Measurements from ENCODE around the gene SMAD3.
"Not testable (repeated sequence)": the region's sequence is repeated elsewhere in the genome, so short reads cannot be mapped to it uniquely, and the experiment has no call there.

Gene SMAD3

GRCh38 chr15:67120009-67120838, 54.8 kb downstream of the SMAD3 start:
- H3K27ac ChIP-seq, result no peak overlapping the region
- no peak for TF ChIP-seq CTCF (conservative IDR thresholded peaks at IDR 0.05)
- TF ChIP-seq ZFX (IDR thresholded peaks at IDR 0.05), result no peak

DNA sequence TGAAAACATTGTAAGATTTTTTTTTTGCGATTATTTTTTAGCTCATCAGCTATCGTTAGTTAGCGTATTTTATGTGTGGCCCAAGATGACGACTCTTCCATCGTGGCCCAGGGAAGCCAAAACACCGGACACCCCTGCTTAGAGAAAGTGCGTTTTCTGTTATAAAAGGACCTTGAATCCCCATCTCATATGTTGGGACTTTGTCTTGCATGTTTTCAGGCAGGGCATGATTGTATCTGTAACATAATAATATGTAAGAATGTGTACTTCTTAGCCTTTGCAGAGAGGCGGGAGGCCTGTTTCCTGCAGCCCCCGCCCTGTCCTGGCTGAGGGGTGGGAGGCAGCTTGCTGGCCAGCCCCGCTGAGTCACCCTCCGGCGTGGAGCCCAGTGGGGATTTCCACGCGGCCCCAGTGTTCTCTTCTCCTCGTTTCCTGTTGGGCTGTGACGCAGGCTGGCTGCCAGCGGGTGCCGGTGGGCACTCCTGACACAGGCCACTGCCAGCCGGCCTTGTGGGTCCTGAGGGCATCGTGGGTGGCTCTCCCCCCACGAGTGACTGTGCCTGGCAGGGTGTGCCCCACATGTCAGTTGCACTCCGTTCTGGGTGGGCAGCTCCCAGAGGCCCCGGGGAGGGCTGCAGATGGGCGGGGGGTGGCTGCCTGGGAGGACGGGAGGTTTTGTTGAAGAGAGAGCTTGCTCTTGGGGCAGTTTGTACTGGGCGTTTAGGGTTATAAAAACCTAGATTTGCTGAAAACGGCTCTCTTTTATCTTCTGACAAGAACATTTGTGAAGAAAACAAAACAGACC, 55.6 kb downstream of the SMAD3 start:
- no peak for TF ChIP-seq CTCF (conservative IDR thresholded peaks at IDR 0.05)
- TF ChIP-seq ZFX (IDR thresholded peaks at IDR 0.05), result no peak
- H3K27ac ChIP-seq, result no peak overlapping the region

DNA sequence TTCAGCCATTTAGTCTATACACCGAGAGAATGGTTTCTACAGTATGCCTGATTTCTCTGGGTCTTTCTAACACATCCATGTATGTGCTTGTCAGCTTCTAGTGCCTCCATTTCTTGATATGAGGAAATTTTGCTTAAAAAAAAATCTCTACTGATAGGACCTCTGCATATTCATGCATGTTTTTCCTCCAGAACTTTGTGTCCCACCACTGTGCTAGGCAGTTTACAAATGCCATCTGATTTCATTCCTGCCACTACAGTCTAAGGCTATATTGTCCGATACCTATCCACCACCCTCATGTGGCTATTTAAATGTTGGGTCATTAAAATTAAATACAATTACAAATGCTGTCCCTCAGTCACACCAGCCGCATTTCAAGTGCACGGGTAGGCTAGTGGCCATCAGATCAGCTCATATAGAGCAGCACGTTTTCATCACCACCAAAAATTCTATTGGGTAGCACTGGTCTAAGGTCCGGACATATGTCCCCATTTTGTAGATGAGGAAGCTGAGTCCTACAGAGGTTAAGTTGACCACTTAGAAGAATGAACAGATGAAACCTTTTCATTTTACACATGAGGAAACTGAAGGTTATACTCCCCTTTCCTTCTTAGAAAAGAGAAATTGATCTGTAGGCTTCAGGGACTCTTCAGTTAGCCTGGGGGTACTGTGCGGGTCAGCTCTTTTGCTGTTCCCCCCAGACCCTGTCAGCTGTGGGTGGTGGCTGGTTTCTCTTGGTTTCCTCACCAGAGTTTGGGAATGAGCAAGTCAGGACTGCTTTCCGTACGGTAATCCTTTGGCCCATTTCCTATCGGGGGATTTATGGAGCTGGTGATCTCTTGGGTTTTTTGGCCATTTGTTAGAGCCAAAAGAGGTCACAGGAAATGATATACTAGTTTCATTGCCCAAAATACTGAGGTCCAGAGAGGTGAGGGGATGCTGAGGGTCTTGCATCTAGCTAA, 56.5 kb downstream of the SMAD3 start:
- H3K27ac ChIP-seq, result no peak overlapping the region
- TF ChIP-seq ZFX (IDR thresholded peaks at IDR 0.05), result no peak
- no peak for TF ChIP-seq CTCF (conservative IDR thresholded peaks at IDR 0.05)

DNA sequence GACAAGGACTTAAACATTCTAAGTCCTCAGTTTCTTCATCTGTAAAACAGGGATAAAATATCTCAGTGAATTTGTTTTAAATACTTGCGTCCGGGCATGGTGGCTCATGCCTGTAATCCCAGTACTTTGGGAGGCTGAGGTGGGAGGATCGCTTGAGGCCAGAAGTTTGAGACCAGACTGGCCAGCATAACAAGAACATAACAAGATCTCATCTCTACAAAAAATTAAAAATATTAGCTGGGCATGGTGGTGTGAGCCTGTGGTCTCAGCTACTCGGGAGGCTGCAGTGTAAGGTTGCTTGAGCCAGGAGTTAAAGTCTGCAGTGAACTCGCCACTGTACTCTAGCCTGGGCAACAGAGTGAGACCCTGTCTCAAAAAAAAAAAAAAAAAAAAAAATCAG, 57.4 kb downstream of the SMAD3 start:
- H3K27ac ChIP-seq, result not testable (repeated sequence)

GRCh38 chr15:67123291-67123690, 57.9 kb downstream of the SMAD3 start:
- not testable (repeated sequence) for H3K27ac ChIP-seq

GRCh38 chr15:67124111-67124510, 58.7 kb downstream of the SMAD3 start:
- TF ChIP-seq ZFX (IDR thresholded peaks at IDR 0.05), result no peak
- no peak for TF ChIP-seq CTCF (conservative IDR thresholded peaks at IDR 0.05)
- no peak overlapping the region for H3K27ac ChIP-seq

DNA sequence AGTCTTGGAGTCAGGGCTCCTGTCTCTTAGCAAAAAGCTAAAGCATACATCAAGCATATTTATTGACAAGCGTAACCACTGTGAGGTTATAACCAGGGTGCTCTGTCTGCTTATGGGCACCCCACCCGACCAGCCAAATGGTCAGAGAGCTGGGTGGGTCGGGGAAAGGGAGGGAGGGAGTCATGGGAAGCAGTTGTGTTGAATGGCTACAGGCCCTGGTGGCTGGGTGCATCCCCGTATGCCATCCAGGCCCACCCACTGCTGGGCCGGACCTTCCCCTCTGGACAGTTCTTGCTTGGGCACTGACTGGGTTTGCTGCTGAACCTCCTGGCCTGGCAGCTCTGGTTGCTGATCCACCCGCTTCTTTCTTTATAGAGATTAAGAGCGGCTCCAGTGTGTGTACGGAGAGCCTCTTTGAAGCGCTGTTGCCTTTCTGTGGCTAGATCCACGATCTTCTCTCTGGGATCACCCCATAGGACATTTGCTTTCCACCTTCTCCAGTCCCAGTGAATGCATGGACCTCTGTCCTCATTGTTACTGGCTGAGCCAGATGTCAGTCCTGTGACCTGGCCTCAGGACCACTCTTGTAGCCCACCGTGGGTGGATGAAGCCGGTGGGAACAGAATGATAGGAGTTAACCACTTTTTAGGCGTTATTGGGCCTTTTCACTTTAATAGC, 59.6 kb downstream of the SMAD3 start:
- no peak overlapping the region for H3K27ac ChIP-seq
- TF ChIP-seq ZFX (IDR thresholded peaks at IDR 0.05) (no peak), CTCF (conservative IDR thresholded peaks at IDR 0.05) (no peak)

Measured in C4-2B (cell line).